HG02970 (cell line): Measurements from ENCODE around the gene GBX1.

Source experiments
- ATAC-seq: cut with Tn5 transposase; IDR thresholded peaks from one replicate; pipeline ENCODE4 v1.9.1; 2021; ENCODE audit warnings: mild to moderate bottlenecking, moderate library complexity, moderate number of reproducible peaks; ENCODE audit not compliant: unreplicated experiment, low FRiP score

Gene GBX1

GRCh38 chr7:151116603-151117440, 50.7 kb downstream of the GBX1 start:
- ATAC-seq: no peak

GRCh38 chr7:151115836-151116418, 51.6 kb downstream of the GBX1 start:
- ATAC-seq: no peak

GRCh38 chr7:151115121-151115835, 52.2 kb downstream of the GBX1 start:
- ATAC-seq: no peak

GRCh38 chr7:151114151-151115090, 53.1 kb downstream of the GBX1 start:
- ATAC-seq: no peak

- ATAC-seq: no peak
These were observed 53.9 kb downstream of the GBX1 start for GRCh38 chr7:151113344-151114150.

GRCh38 chr7:151110941-151111645, 56.4 kb downstream of the GBX1 start:
- ATAC-seq: no peak

GRCh38 chr7:151110236-151110940, 57.1 kb downstream of the GBX1 start:
- no peak for ATAC-seq

- ATAC-seq: no peak
These were observed 58.1 kb downstream of the GBX1 start for GRCh38 chr7:151109094-151110048.

GRCh38 chr7:151107882-151108281, 59.6 kb downstream of the GBX1 start:
- no peak for ATAC-seq

- ATAC-seq: no peak
These were observed 62.9 kb downstream of the GBX1 start for GRCh38 chr7:151104411-151105235.

GRCh38 chr7:151103973-151104372, 63.5 kb downstream of the GBX1 start:
- ATAC-seq: no peak

GRCh38 chr7:151102991-151103390, 64.5 kb downstream of the GBX1 start:
- ATAC-seq: no peak

GRCh38 chr7:151101621-151102396, 65.7 kb downstream of the GBX1 start:
- no peak for ATAC-seq

- ATAC-seq: no peak
These were observed 66.6 kb downstream of the GBX1 start for GRCh38 chr7:151100921-151101320.

- no peak for ATAC-seq
These were observed 67.8 kb downstream of the GBX1 start for GRCh38 chr7:151099486-151100211.
